ENCODE results near the gene KRT32.
"Not testable (repeated sequence)": the region's sequence is repeated elsewhere in the genome, so short reads cannot be mapped to it uniquely, and the experiment has no call there.

KRT32 gene

DNA sequence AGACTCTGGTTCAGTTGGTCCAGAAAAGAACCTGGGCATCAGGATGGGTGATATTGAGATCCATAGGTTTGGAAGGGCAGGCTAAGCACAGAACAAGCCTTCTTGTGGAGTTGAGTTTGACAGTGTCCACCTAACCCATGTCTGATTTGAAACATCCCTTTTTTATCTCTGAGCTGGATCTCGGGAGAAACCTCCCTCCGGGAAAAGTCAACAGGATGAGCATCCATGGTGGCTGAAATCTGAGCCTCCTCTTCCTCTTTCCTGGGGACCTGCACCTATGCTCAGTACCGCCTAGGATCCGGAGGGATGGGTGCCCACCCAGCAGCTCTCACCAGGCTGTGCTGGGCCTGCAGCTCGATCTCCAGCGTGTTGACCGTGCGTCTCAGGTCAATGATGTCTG, 3.4 kb downstream of the KRT32 start:
- DNase-seq (ENCODE audit: low read depth): no peak

- no peak for DNase-seq (ENCODE audit: low read depth)
Observed at GRCh38 chr17:41462705-41463104, 4.5 kb downstream of the KRT32 start.

- DNase-seq (ENCODE audit: low read depth): no peak
Observed at GRCh38 chr17:41457676-41458075, 9.5 kb downstream of the KRT32 start.

DNA sequence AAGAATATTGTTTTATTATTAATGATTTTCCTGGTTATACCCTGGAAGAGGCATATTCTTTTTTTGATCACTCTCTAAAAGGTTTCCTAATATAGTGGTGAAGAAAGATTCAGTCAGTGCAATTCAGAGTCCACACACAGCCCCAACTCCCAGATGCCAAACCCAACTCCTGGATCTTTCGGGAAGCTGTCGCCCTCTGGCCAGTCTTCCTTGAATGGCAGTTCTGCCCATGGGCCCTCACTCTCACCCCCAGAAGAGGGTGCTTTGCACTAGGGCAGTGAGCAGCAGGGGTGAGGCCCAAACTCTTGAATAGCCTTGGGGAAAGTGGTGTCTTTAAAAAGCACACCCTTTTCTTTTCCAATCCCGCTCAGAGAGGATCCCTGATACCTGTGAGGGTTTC, 11.0 kb downstream of the KRT32 start:
- DNase-seq (ENCODE audit: low read depth): peak; percentile 12

DNA sequence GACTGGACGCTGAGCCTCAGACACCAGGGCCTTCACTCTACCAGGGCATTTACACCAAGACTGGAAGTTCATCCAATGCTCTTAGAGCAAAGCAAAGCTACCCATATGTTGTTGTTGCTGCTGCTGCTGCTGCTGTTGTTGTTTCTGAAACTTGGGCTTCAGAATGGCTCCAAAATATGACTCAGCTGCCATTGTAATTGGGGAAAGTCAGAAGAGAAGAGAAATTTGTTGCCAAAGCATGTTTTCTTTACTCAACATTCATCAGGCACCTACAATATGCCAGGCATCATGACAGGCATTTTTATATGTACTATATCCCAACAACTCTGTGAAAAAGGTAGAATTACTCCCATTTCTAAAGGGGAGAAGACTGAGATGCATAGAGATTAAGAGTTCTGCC, 11.9 kb downstream of the KRT32 start:
- no peak for DNase-seq (ENCODE audit: low read depth)

GRCh38 chr17:41453066-41453465, 14.1 kb downstream of the KRT32 start:
- no peak for DNase-seq (ENCODE audit: low read depth)

GRCh38 chr17:41452281-41452680, 14.9 kb downstream of the KRT32 start:
- DNase-seq (ENCODE audit: low read depth): no peak

GRCh38 chr17:41451154-41451728, 15.9 kb downstream of the KRT32 start:
- peak; percentile 62 for DNase-seq (ENCODE audit: low read depth)

DNA sequence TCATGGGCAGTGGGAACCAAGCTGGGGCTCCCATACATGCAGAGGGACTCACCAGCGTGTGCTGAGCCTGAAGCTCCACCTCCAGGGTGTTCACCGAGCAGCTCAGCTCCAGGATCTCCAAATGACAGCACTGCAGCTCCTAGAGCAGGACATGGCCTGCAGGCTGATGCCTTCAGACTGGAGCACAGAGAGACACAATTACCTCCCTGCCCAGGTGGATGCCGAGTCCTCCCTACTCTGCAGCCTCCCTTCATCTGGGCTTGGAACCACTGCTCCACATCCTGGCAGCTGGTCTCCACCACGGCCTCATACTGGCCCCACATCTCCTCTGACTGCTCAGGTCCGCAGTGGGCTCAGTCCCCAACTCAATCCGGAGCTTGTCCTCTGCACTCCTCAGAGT, 18.2 kb downstream of the KRT32 start:
- DNase-seq (ENCODE audit: low read depth): no peak

DNA sequence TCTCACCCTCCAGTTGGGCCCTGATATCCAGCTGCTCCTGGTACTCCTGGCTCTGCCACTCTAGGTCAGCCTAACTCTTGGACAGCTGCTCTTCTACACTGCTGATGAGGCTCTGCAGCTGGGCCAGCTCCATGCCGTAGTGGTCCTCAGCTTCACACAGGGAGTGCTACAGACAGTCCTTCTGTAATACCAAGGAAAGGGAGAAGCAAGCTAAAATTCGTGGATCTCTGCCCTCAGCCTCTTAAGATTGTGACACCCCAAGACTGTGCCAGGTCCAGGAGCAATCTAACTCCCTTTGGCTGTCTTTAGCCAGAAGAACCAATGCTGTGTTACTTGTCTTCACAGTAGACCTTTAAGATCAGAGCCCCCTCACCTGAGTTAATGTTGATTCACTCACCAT, 18.7 kb downstream of the KRT32 start:
- no peak for DNase-seq (ENCODE audit: low read depth)

DNA sequence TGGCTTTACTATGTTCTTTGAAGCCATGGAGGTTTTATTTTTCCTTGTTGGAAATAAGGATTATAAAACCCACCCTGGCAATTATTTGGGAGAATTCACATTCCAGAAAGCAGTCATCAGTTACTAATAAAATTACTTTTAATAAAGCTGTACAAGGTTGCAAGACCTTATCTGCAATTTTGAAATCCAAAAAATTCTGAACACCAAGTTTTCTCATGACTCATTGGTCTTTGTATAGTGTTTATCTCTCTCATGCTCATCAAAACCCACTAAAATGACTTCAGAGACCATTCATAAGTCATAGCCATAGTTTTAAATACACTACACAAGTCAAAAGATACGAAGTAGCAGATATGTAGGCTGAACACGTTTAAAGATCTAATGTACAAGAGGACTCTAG, 20.4 kb downstream of the KRT32 start:
- peak; percentile 56 for DNase-seq (ENCODE audit: low read depth)

GRCh38 chr17:41444640-41445039, 22.5 kb downstream of the KRT32 start:
- DNase-seq (ENCODE audit: low read depth): no peak

GRCh38 chr17:41444186-41444585, 23.0 kb downstream of the KRT32 start:
- DNase-seq (ENCODE audit: low read depth): no peak

GRCh38 chr17:41442739-41443138, 24.4 kb downstream of the KRT32 start:
- DNase-seq (ENCODE audit: low read depth): peak; percentile 61

GRCh38 chr17:41440531-41441033, 26.6 kb downstream of the KRT32 start, which contains the start of gene KRT38:
TSS of gene KRT38 (minus strand) at chr17:41440983. CDS start at chr17:41440921, 62 bp downstream.
- no peak for DNase-seq (ENCODE audit: low read depth)

GRCh38 chr17:41439375-41439774, 27.8 kb downstream of the KRT32 start:
- DNase-seq (ENCODE audit: low read depth): no peak

GRCh38 chr17:41437769-41438168, 29.4 kb downstream of the KRT32 start:
- DNase-seq (ENCODE audit: low read depth): peak; percentile 28

GRCh38 chr17:41437254-41437653, 29.9 kb downstream of the KRT32 start:
- no peak for DNase-seq (ENCODE audit: low read depth)

DNA sequence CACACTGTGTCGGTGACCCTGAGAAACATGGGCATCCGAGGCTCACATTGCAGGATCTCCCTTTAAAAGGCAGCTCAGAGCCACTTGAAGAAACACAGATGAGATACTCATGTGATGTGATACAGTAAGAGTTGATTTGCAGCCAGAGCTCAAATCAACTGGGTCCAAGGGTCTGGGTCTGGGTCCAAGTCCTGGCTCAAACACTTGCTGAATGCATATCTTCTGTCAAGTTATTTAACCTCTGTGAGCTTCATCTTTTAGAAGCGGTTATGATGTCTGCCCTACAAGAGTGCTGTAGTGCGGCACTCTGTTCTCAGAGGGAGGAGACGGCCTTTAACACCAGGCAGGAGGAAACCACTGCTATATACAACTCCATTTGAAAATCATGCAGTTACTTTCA, 32.8 kb downstream of the KRT32 start:
- no peak for DNase-seq (ENCODE audit: low read depth)

DNA sequence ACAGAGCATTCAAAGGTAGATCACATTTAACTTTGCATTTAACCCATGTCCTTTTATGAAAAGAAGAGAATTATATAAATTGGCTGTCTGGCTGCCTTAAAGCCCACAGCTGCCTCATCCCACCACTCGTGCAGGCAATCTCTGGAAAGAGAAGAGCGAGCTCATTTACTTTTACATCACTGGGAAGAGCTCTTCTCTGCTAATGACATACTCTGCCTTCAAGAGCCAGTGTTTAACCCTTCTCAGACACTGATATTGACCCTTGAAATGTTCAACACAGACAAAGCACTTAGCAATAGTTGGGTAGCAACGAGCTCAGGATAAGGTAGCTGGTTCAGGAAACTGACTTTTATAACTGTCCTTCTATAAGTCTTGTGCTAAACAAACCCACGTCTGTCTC, 33.2 kb downstream of the KRT32 start:
- DNase-seq (ENCODE audit: low read depth): no peak

GRCh38 chr17:41433586-41433985, 33.6 kb downstream of the KRT32 start:
- no peak for DNase-seq (ENCODE audit: low read depth)

DNA sequence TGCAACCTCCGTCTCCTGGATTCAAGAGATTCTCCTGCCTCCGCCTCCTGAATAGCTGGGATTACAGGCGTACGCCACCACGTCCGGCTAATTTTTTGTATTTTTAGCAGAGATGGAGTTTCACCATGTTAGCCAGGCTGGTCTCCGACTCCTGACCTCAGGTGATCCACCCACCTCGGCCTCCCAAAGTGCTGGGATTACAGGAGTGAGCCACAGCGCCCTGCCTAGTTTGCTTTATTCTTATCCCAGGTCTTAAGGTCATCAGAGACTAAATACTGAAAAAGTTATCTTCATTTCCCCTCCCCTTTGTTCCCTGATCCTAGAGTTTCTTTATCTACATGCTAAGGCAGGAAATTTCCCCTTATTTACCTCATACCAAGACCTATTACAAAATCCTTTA, 36.8 kb downstream of the KRT32 start:
- not testable (repeated sequence) for DNase-seq (ENCODE audit: low read depth)

GRCh38 chr17:41429667-41430066, 37.5 kb downstream of the KRT32 start:
- DNase-seq (ENCODE audit: low read depth): peak; percentile 52

GRCh38 chr17:41428591-41429291, 38.4 kb downstream of the KRT32 start:
- peak; percentile 66 for DNase-seq (ENCODE audit: low read depth)
